Astrocyte (in vitro differentiated cells and primary cell): ENCODE data around the gene ABITRAM. TPM values are rescaled to one million over a fixed set of nuclear protein-coding genes. Genes with fewer than 3 reads are reported as not detected.
"Not testable (repeated sequence)": the region's sequence is repeated elsewhere in the genome, so short reads cannot be mapped to it uniquely, and the experiment has no call there.

Experiments used
- DNase-seq: peaks from one replicate; pipeline ENCODE4 v3.0.0-alpha.2; 2010; ENCODE audit warnings: low read depth
- FAIRE-seq: peaks from 2 replicates; lab custom pipeline; 2011; peaks lifted over from hg19 to GRCh38; lab: Jason Lieb, UNC
- H2AFZ ChIP-seq: 2 replicates; pipeline ENCODE4 v1.6.0; 2012; ENCODE audit warnings: low read depth, low read length, inconsistent platforms
- H3K27ac ChIP-seq: 2 replicates; pipeline ENCODE4 v1.5.1; 2011; ENCODE audit warnings: low read depth, low read length, inconsistent platforms
- H3K27me3 ChIP-seq: 2 replicates; pipeline ENCODE4 v1.6.0; 2011; ENCODE audit warnings: low read length, inconsistent platforms; ENCODE audit not compliant: insufficient read depth
- H3K36me3 ChIP-seq: 2 replicates; pipeline ENCODE4 v1.5.1; 2011; ENCODE audit warnings: low read length, inconsistent platforms; ENCODE audit not compliant: insufficient read depth
- H3K4me1 ChIP-seq: 2 replicates; pipeline ENCODE4 v1.5.1; 2011; ENCODE audit warnings: low read length, inconsistent platforms; ENCODE audit not compliant: insufficient read depth
- H3K4me2 ChIP-seq: 2 replicates; pipeline ENCODE4 v1.6.0; 2012; ENCODE audit warnings: low read length, inconsistent platforms
- H3K4me3 ChIP-seq: 2 replicates; pipeline ENCODE4 v1.5.1; 2011; ENCODE audit warnings: low read depth, mild to moderate bottlenecking, low read length, inconsistent platforms; ENCODE audit not compliant: insufficient read depth
- H3K79me2 ChIP-seq: 2 replicates; pipeline ENCODE4 v1.6.0; 2012; ENCODE audit warnings: mild to moderate bottlenecking, low read length, inconsistent platforms; ENCODE audit not compliant: insufficient read depth
- H3K9ac ChIP-seq: 2 replicates; pipeline ENCODE4 v1.6.0; 2012; ENCODE audit warnings: mild to moderate bottlenecking, low read length, inconsistent platforms
- H3K9me3 ChIP-seq: 2 replicates; pipeline ENCODE4 v1.5.1; 2012; ENCODE audit warnings: low read depth, mild to moderate bottlenecking, low read length, inconsistent platforms; ENCODE audit not compliant: insufficient read depth
- H4K20me1 ChIP-seq: 2 replicates; pipeline ENCODE4 v1.6.0; 2012; ENCODE audit warnings: low read length, inconsistent platforms; ENCODE audit not compliant: insufficient read depth
- H3K27ac Mint-ChIP-seq: one replicate; pipeline ENCODE4 v1.8.0; 2021; ENCODE audit warnings: mild to moderate bottlenecking, mixed read lengths; ENCODE audit not compliant: unreplicated experiment
- H3K27me3 Mint-ChIP-seq: one replicate; pipeline ENCODE4 v1.8.0; 2021; ENCODE audit warnings: low read depth, mixed read lengths; ENCODE audit not compliant: unreplicated experiment
- H3K36me3 Mint-ChIP-seq: one replicate; pipeline ENCODE4 v1.8.0; 2021; ENCODE audit warnings: low read depth, mixed read lengths; ENCODE audit not compliant: unreplicated experiment
- H3K4me1 Mint-ChIP-seq: one replicate; pipeline ENCODE4 v1.8.0; 2021; ENCODE audit warnings: low read depth, mixed read lengths; ENCODE audit not compliant: unreplicated experiment
- H3K4me3 Mint-ChIP-seq: one replicate; pipeline ENCODE4 v1.8.0; 2021; ENCODE audit warnings: mild to moderate bottlenecking, moderate library complexity, mixed read lengths; ENCODE audit not compliant: unreplicated experiment
- H3K9me3 Mint-ChIP-seq: one replicate; pipeline ENCODE4 v1.8.0; 2021; ENCODE audit warnings: mild to moderate bottlenecking, mixed read lengths; ENCODE audit not compliant: unreplicated experiment
- CTCF ChIP-seq: IDR thresholded peaks from 2 replicates; pipeline ENCODE4 v1.5.1; 2011; ENCODE audit warnings: low read depth, mild to moderate bottlenecking, inconsistent platforms, low read length, moderate library complexity; ENCODE audit not compliant: insufficient read depth
- EZH2 ChIP-seq: IDR thresholded peaks from 2 replicates; pipeline ENCODE4 v1.6.1; 2012; ENCODE audit warnings: mild to moderate bottlenecking, low read length, inconsistent platforms; ENCODE audit not compliant: insufficient read depth
- total RNA-seq: library from RNA; stranded (reverse); gene quantifications from 2 replicates; pipeline ENCODE4 v1.2.1, GENCODE V29; 2021

Gene ABITRAM
- total RNA-seq, 1 donor from 2014 or later: 16.3 TPM

- Histone ChIP-seq H3K4me3 (no peak overlapping the region), H2AFZ (no peak overlapping the region), H3K9me3 (no peaks in the 10 kb centered on the region), H3K36me3 (peaks cover 24% of the 10 kb centered on the region), H3K4me1 (no peaks in the 10 kb centered on the region), H3K27ac (no peak overlapping the region), H3K4me2 (no peak overlapping the region), H4K20me1 (no peaks in the 10 kb centered on the region), H3K27me3 (no peaks in the 10 kb centered on the region), H3K9ac (no peak overlapping the region), H3K79me2 (no peaks in the 10 kb centered on the region)
- no peak for TF ChIP-seq EZH2
- no peak for TF ChIP-seq CTCF
- Mint-ChIP-seq H3K4me3 (no peak overlapping the region), H3K27me3 (no peaks in the 10 kb centered on the region), H3K27ac (no peak overlapping the region), H3K36me3 (peaks cover 14% of the 10 kb centered on the region), H3K9me3 (no peaks in the 10 kb centered on the region), H3K4me1 (peaks cover 3% of the 10 kb centered on the region)
- DNase-seq (no peak), FAIRE-seq (no peak)
These were observed 39.8 kb upstream of the ABITRAM start for GRCh38 chr9:108894225-108894997.

GRCh38 chr9:108897324-108898096, 36.7 kb upstream of the ABITRAM start:
- peaks cover 19% of the 10 kb centered on the region for H3K36me3 Mint-ChIP-seq
- H3K36me3 ChIP-seq: peaks cover 29% of the 10 kb centered on the region
- no peaks in the 10 kb centered on the region for H3K9me3 ChIP-seq
- H3K27me3 ChIP-seq: no peaks in the 10 kb centered on the region
- H3K27ac Mint-ChIP-seq: no peak overlapping the region
- H3K4me1 ChIP-seq: no peaks in the 10 kb centered on the region
- H3K4me3 Mint-ChIP-seq: no peak overlapping the region
- no peak overlapping the region for H3K27ac ChIP-seq
- no peaks in the 10 kb centered on the region for H4K20me1 ChIP-seq
- no peak overlapping the region for H3K4me3 ChIP-seq
- H3K9ac ChIP-seq: no peak overlapping the region
- no peak for DNase-seq
- H3K4me1 Mint-ChIP-seq: no peaks in the 10 kb centered on the region
- TF ChIP-seq EZH2: no peak
- no peak for TF ChIP-seq CTCF
- H3K9me3 Mint-ChIP-seq: no peaks in the 10 kb centered on the region
- no peaks in the 10 kb centered on the region for H3K79me2 ChIP-seq
- FAIRE-seq: no peak
- H3K4me2 ChIP-seq: no peak overlapping the region
- no peaks in the 10 kb centered on the region for H3K27me3 Mint-ChIP-seq
- no peak overlapping the region for H2AFZ ChIP-seq

- H3K79me2 ChIP-seq, H3K27me3 ChIP-seq, H3K4me1 Mint-ChIP-seq, H4K20me1 ChIP-seq, H3K9me3 Mint-ChIP-seq, FAIRE-seq, H3K27ac Mint-ChIP-seq, H3K4me3 ChIP-seq, H3K27me3 Mint-ChIP-seq, DNase-seq, H2AFZ ChIP-seq, H3K4me3 Mint-ChIP-seq, H3K4me2 ChIP-seq, H3K27ac ChIP-seq, H3K4me1 ChIP-seq, H3K9me3 ChIP-seq, H3K9ac ChIP-seq: not testable (repeated sequence)
- peaks cover 18% of the 10 kb centered on the region for H3K36me3 Mint-ChIP-seq
- peaks cover 36% of the 10 kb centered on the region for H3K36me3 ChIP-seq
These were observed 35.0 kb upstream of the ABITRAM start for GRCh38 chr9:108899023-108899695.
